GM06990 (cell line): Measurements from ENCODE around the gene ANTXR1.

Experiments used
- DNase-seq: peaks from one replicate; pipeline ENCODE4 v3.0.0-alpha.2; 2011; ENCODE audit not compliant: insufficient read length; ENCODE audit errors: extremely low read depth
- H3K27me3 ChIP-seq: replicated peaks from 2 replicates; pipeline ENCODE4 v1.6.0; 2011; ENCODE audit warnings: low read length; ENCODE audit not compliant: control insufficient read depth, insufficient read depth
- H3K36me3 ChIP-seq: 2 replicates; pipeline ENCODE4 v1.5.1; 2011; ENCODE audit warnings: low read length; ENCODE audit not compliant: control insufficient read depth, insufficient read depth
- H3K4me3 ChIP-seq: replicated peaks from 2 replicates; pipeline ENCODE4 v1.5.1; 2011; ENCODE audit warnings: low read depth, mild to moderate bottlenecking, control low read depth, low read length
- CTCF ChIP-seq: IDR thresholded peaks from 2 replicates; pipeline ENCODE4 v1.5.1; 2011; ENCODE audit warnings: low read length, control low read depth, mild to moderate bottlenecking, inconsistent platforms; ENCODE audit not compliant: insufficient read depth, poor library complexity, severe bottlenecking

The ANTXR1 gene

GRCh38 chr2:69166465-69166811, 153.5 kb downstream of the ANTXR1 start:
- Histone ChIP-seq H3K36me3 (no peaks in the 10 kb centered on the region), H3K4me3 (no peak overlapping the region), H3K27me3 (no peaks in the 10 kb centered on the region)
- no peak for DNase-seq
- TF ChIP-seq CTCF, result no peak

DNA sequence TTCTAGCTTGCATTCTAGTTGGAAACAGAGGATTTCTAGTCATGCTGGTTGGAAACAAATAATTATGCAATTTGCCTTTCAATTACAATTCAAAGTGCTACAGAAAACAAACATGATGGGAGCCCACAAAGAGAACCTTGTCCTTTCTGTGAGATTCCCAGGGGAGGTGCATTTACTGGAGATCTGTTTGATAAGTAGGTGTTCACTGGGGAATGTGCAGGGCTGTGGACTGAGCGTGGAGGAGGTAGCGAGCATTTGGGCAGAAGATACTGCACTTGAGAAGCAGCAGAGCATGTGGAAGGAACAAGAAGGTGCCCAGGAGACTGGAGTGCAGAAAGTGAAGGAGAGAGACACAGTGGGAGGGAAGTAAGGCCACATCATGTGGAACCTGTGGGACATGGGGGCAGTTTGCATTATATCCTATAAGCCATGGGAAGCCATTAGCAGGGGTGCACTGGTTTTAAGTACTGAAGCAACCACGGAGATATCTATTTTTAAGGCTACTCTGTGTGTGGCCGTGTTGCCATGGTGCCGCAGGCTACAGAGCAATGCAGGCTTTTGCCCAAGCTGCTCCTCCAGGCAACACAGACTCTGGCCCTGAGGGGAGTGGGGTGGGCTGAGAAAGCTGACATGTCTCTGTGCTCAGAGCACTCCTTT, 154.0 kb downstream of the ANTXR1 start:
- DNase-seq, result no peak
- no peak for TF ChIP-seq CTCF
- Histone ChIP-seq H3K27me3 (no peaks in the 10 kb centered on the region), H3K4me3 (no peak overlapping the region), H3K36me3 (no peaks in the 10 kb centered on the region)

DNA sequence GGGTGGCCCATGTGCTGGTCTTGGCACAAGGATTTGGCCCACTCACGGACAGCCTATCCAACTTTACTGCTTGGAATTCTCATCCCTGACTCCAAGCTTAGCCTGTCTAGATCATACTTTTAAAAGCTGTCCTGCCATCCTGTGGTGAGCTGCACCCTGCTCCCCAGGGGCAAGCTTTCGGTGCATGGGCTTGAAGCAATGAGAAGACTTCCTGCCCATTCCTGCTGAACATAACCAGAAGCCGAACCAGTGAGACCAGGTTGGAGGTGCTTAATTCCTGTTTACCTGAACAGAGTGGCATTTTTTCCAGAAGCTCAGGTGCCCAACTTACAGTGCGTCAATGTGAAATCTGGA, 154.5 kb downstream of the ANTXR1 start:
- no peak overlapping the region for H3K4me3 ChIP-seq
- H3K36me3 ChIP-seq, result no peaks in the 10 kb centered on the region
- no peak for TF ChIP-seq CTCF
- no peaks in the 10 kb centered on the region for H3K27me3 ChIP-seq
- no peak for DNase-seq

- Histone ChIP-seq H3K27me3 (no peaks in the 10 kb centered on the region; the same call in 1 of the 2 replicates), H3K36me3 (no peaks in the 10 kb centered on the region), H3K4me3 (no peak overlapping the region)
- DNase-seq, result no peak
- TF ChIP-seq CTCF, result no peak
Measured at GRCh38 chr2:69168144-69168813, 155.3 kb downstream of the ANTXR1 start.

DNA sequence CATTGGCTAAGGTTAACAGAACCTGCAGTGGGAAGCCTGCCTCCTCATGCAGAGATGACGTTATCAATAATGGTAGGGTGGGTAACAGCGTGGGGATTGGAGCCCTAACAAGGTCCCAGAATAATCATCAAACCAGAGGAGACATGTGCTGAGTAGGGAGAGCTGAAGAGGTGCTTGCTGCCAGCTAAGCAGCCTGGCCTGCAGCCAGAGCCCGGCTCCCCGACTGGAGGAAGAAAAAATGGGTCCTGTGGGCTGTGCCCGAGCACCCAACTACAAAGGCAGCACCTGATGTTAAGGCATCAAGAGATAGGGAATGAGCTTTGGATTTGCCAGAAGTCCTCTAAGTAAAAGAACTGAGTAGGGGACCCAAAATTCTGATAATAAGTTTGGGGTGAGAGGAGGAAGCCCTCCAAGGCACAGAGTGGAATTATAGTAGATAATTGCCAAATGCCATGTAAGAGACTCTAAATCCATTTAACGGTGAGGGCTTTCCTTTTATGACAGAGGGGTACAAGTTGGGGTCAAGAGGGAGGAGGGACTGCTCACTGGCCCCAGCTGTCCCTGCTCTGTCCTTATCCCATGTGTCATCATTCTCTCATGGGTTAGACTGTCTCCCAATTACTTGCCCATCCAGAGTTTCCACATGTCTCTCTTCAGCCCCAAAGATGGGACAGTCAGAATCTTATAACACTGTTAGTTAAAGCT, 156.1 kb downstream of the ANTXR1 start:
- no peak overlapping the region for H3K4me3 ChIP-seq
- no peak for TF ChIP-seq CTCF
- H3K27me3 ChIP-seq, result no peaks in the 10 kb centered on the region; the same call in 1 of the 2 replicates
- DNase-seq, result no peak
- H3K36me3 ChIP-seq, result no peaks in the 10 kb centered on the region
